Measurements from ENCODE around the gene SCAMP3.

The SCAMP3 gene

GRCh38 chr1:155285063-155285462 lies 22.9 kb upstream of the SCAMP3 start:
- no peak for DNase-seq (ENCODE audit: low read depth)

DNA sequence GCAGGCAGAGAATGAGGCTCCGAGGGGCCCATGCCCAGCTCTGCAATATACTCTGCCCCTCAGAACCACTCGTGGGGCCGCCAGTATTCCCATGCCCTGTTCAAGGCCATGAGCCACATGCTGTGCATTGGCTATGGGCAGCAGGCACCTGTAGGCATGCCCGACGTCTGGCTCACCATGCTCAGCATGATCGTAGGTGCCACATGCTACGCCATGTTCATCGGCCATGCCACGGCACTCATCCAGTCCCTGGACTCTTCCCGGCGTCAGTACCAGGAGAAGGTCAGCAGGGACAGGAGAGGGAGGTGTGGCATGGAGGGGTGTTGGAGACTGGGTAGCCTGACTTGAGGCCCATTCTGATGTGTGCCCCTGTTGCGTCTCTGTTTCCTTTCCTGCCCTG lies 22.3 kb upstream of the SCAMP3 start:
- no peak for DNase-seq (ENCODE audit: low read depth)

DNA sequence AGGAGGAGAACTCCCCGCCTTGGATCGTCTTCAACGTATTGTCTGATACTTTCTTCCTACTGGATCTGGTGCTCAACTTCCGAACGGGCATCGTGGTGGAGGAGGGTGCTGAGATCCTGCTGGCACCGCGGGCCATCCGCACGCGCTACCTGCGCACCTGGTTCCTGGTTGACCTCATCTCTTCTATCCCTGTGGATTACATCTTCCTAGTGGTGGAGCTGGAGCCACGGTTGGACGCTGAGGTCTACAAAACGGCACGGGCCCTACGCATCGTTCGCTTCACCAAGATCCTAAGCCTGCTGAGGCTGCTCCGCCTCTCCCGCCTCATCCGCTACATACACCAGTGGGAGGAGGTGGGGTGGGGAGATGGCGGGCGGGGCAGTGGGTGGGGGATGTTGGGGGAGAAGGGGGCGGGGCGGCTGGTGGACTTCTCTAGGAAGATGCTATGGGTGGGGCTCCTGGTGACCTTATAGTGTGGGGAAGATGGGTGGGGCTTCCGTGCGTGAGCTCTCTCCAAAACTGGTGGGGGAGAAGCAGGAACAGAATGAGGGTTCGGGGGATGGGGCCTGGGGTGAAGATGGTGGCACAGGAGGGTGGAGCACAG lies 20.4 kb upstream of the SCAMP3 start:
- no peak for DNase-seq (ENCODE audit: low read depth)

GRCh38 chr1:155279268-155279667 lies 17.1 kb upstream of the SCAMP3 start:
- no peak for DNase-seq (ENCODE audit: low read depth)

DNA sequence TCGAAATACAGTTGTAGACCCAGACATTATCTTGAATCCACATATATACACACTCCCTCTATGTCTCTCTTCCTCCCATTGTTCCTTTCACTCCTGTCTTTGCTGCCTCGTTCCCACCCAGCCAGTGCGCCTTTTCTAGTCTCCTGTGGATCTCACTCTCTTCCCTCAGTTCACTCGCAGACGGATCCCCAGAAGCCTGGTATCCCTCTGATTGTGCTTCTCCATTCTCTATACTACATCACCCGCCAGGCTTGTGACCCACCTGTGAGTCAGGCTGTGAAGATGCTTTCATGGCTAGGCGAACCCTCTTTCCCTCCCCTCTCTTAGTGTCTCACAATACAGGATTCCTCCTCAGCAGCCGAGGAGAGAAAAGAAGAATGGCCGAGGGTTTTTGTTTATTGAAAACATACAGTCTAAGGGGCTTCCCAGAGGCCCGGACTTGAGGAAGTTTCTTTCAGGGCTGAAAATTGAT lies 16.6 kb upstream of the SCAMP3 start:
- no peak for DNase-seq (ENCODE audit: low read depth)

DNA sequence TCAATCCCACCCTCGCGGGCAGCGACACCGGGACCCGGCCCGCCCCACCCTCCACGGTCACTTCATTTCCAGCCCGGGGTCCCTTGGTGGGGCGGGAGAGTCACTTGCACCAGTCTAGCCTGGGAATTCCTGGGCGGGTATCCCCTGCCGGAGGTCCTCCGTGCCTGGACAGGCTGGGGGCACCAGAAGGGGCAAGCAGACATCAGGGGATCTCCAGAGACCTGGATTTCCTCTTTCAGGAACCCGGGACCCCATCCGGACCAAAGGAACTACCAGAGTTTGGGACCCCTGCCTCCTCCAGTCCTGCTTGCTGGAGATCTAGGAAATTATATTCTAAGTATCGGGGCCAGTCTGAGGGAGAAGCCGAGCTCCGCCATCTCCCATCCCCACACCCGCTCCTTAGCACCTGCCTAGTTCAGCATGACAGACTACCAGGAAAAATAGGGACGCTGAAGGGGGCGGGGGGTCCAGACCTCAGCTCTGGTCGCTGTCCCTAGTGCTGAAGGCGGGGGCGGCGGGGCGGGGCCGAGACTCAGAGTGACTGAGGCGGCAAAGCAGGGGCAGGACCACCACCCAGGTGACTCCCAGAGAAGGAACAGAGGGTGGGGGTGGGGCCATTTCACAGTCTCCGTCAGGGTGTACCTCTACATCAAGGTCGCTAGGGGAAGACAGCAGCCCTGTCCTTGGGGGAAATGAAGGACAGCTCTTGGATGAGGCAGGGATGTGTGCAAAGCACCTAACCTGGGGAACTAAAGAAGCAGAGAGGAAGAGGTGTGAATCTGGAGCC lies 15.9 kb upstream of the SCAMP3 start:
- DNase-seq (ENCODE audit: low read depth): peak; percentile 48

GRCh38 chr1:155277070-155277901 lies 15.1 kb upstream of the SCAMP3 start, which contains the start of gene HCN3:
Gene HCN3 (plus strand): TSS chr1:155277463. CDS start chr1:155277591, 128 bp downstream.
- peak; percentile 93 for DNase-seq (ENCODE audit: low read depth)

- peak; percentile 93 for DNase-seq (ENCODE audit: low read depth)
Observed at GRCh38 chr1:155273343-155274245, 11.4 kb upstream of the SCAMP3 start, which contains the start of gene CLK2. Gene CLK2 (minus strand): TSS chr1:155273504. CDS start chr1:155270977, 2,527 bp downstream.

DNA sequence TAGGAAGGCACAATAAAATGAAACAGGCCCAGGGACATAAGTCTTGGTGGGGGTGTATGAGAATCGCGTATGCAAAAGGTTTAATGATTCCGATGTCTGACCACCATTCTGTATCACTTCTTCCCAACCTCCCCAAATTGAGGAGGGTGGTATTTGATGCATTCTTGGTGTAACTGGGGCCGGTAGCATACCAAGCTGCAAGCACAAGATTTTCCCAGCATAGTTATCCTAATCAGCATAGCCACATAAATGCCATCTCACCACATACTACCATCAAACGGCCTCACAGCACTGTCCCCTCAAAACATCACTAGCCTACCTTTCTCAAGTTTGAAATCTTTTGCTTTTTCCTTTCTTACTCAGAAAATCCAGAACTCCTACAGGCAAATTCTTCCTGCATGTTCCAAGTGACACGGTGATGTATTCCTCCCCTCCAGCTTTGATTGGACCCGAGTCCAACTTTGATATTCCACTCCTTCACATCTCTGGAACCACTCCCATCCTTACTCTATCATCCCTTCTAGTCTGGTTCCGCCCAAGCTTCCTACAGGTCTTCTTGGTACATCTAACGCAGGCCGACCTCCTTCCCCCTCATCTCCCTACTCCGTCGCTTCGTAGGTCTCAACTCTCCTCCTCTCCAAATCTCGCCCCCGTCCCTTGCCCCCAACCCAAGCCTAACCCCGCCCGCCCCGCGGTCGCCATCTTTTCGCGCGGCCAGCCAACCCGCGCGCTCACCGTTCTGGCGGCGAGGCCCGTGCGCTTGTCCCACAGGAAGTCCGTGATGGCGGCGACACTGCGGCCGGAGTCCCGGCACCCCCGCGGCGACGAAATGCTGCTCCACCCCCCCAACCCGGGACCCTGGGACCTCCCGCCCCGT lies 10.5 kb upstream of the SCAMP3 start:
- DNase-seq (ENCODE audit: low read depth): no peak

DNA sequence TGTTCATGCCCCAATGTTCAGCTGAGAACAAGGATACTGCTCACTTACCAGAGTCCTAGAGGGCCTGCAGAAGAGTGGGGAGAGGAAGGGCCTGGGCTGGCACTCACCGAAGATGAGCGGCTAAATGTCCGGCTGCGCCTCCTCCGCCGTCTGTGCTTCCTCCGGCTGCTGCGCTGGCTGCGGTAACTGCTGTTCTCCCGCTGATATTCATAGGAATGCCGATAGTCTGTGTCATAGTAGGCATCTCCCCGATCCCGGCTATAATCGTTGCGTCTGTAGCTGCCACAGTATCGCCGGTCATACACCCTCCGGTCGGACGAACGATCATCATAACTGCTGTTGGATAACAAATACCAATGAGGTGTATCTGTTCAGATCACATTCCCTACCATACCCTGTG lies 7.2 kb upstream of the SCAMP3 start:
- no peak for DNase-seq (ENCODE audit: low read depth)

- no peak for DNase-seq (ENCODE audit: low read depth)
Observed at GRCh38 chr1:155268630-155269029, 6.5 kb upstream of the SCAMP3 start.

GRCh38 chr1:155267373-155267772 lies 5.2 kb upstream of the SCAMP3 start:
- DNase-seq (ENCODE audit: low read depth): no peak

- no peak for DNase-seq (ENCODE audit: low read depth)
Observed at GRCh38 chr1:155266553-155266952, 4.4 kb upstream of the SCAMP3 start.

GRCh38 chr1:155263067-155263466 lies 907 bp upstream of the SCAMP3 start:
- DNase-seq (ENCODE audit: low read depth): no peak

- no peak for DNase-seq (ENCODE audit: low read depth)
Observed at GRCh38 chr1:155261493-155261851, 688 bp downstream of the SCAMP3 start.

DNA sequence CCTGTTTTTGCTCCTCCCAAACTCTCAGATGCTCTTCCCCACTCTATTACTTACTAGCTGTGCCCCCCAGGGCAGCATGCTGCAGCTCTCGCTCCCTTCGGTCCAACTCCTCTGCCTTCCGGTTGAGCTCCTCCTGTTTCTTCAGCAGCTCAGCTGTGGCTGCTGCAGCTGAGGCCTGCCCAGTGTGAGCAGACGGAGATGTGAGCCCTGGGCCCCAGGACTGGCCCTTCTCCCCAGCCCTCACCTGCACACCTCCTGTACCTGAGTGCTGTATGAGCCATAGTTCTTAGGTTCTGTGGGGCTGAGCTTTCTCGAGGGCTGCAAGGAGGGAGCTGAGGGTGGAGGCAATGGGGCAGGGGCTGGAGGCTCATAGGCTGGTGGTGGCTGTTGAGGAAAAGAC lies 1.9 kb downstream of the SCAMP3 start:
- DNase-seq (ENCODE audit: low read depth): no peak

GRCh38 chr1:155256058-155256852 lies 5.9 kb downstream of the SCAMP3 start:
- no peak for DNase-seq (ENCODE audit: low read depth)

DNA sequence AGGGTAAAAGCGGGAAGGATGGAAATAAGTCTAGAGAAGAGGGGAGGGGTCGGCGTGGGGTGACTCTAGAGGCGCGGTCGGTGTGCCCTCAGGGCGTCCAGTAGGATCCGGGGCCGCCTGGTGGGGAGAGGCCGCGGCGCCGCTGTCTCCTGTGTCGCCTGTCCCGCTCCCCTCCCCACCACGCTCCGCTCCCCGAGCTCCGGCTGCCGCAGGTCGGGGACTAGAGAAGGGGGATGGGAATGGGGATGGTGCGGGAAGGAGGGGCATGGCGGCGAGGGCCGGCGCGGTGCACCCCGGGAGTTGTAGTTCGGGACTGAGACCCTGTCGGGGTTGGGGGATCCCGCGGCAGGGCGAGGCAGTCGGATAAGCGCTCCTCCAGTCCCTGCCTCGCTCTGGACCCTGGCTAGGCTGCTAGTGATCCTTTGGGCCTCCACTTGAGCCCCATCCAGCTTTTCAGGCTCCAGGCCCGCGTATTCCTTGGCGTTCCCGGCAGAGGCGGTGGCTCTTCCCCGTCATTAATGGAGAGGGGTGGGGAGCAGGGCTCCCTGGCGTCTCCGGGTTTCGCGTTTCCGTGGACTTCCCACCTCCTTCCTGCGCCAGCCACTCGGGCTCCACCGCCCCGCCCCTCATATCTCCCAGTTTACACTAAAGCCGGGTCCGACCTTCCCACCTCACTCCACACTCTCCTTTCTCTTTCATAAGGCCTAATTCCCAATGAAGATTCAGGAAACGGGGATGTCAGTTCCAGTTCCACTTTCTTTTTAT lies 6.7 kb downstream of the SCAMP3 start, which contains the start of gene ENTREP3:
ENTREP3 (minus strand) TSS at position 241 of the 765 bp plus-strand sequence. CDS start 606 bp downstream, outside the sequence.
- peak; percentile 54 for DNase-seq (ENCODE audit: low read depth)

Data from stimulated activated CD8-positive, alpha-beta memory T cell treated with anti-CD3 and anti-CD28 coated beads, Interleukin-7, amount 100 ng/mL, for 24 hours (primary cell).